ENCODE data around the gene PAXX.

GRCh38 chr9:136944212-136944518, 48.1 kb upstream of the PAXX start:
- TF ChIP-seq, protein P1, sequence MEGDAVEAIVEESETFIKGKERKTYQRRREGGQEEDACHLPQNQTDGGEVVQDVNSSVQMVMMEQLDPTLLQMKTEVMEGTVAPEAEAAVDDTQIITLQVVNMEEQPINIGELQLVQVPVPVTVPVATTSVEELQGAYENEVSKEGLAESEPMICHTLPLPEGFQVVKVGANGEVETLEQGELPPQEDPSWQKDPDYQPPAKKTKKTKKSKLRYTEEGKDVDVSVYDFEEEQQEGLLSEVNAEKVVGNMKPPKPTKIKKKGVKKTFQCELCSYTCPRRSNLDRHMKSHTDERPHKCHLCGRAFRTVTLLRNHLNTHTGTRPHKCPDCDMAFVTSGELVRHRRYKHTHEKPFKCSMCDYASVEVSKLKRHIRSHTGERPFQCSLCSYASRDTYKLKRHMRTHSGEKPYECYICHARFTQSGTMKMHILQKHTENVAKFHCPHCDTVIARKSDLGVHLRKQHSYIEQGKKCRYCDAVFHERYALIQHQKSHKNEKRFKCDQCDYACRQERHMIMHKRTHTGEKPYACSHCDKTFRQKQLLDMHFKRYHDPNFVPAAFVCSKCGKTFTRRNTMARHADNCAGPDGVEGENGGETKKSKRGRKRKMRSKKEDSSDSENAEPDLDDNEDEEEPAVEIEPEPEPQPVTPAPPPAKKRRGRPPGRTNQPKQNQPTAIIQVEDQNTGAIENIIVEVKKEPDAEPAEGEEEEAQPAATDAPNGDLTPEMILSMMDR (IDR thresholded peaks at IDR 0.05): no peak
- TF ChIP-seq POLR2A (IDR thresholded peaks at IDR 0.05) (no peak), POLR2AphosphoS5 (IDR thresholded peaks at IDR 0.05) (no peak)

Data from stomach (tissue), 4 donors.